T-helper 1 cell treated with Interleukin-12 subunit alpha and Interleukin-12 subunit beta and Interleukin-4 antibody, amounts not matched to agents 30 ng/mL and 1 ng/mL, for 36 hours (primary cell): ENCODE results near the gene HLA-G. TPM values are rescaled to one million over a fixed set of nuclear protein-coding genes. Genes with fewer than 3 reads are reported as not detected.

Source experiments
- intact Hi-C: fragments of 100-400 bp; cut with micrococcal nuclease; formaldehyde crosslinking; loops from one replicate; pipeline ENCODE4 v1.15.1; 2024
- total RNA-seq: library from RNA; stranded (reverse); gene quantifications from 2 replicates; pipeline ENCODE4 v1.2.3, GENCODE V29; 2022

The HLA-G gene
- total RNA-seq, 1 donor from 2014 or later, result 3.2 TPM

- intact Hi-C loops, result no loop called here
Measured at GRCh38 chr6:29815118-29815750, 12.4 kb upstream of the HLA-G start.

- intact Hi-C loops, result no loop called here
Measured at GRCh38 chr6:29816030-29816429, 11.6 kb upstream of the HLA-G start.

GRCh38 chr6:29818892-29819291 lies 8.7 kb upstream of the HLA-G start:
- intact Hi-C loops, result no loop called here

GRCh38 chr6:29824144-29824543 lies 3.5 kb upstream of the HLA-G start:
- intact Hi-C loops, result no loop called here

GRCh38 chr6:29825848-29826247 lies 1.8 kb upstream of the HLA-G start:
- intact Hi-C loops, result no loop called here

- intact Hi-C loops, result no loop called here
Measured at GRCh38 chr6:29826271-29826670, 1.4 kb upstream of the HLA-G start.

- intact Hi-C loops, result no loop called here
Measured at GRCh38 chr6:29828471-29828797, 809 bp downstream of the HLA-G start.

- intact Hi-C loops, result no loop called here
Measured at GRCh38 chr6:29829766-29830165, 2.1 kb downstream of the HLA-G start.

GRCh38 chr6:29830409-29830808 lies 2.8 kb downstream of the HLA-G start:
- intact Hi-C loops, result no loop called here

GRCh38 chr6:29831776-29832175 lies 4.2 kb downstream of the HLA-G start:
- intact Hi-C loops, result no loop called here

- intact Hi-C loops, result loop anchor here (1.0 to 2.0 kb wide), 5 partner anchors 42 to 184 kb away; no protein-coding TSS in a partner anchor
Measured at GRCh38 chr6:29834564-29835436, 7.2 kb downstream of the HLA-G start.

GRCh38 chr6:29839917-29840316 lies 12.3 kb downstream of the HLA-G start:
- intact Hi-C loops, result no loop called here

- intact Hi-C loops, result no loop called here
Measured at GRCh38 chr6:29841030-29841429, 13.4 kb downstream of the HLA-G start.

- intact Hi-C loops, result no loop called here
Measured at GRCh38 chr6:29845405-29846006, 17.9 kb downstream of the HLA-G start.

GRCh38 chr6:29847871-29848630 lies 20.4 kb downstream of the HLA-G start:
- intact Hi-C loops, result loop anchor here (1.0 to 2.0 kb wide), 8 partner anchors 41 to 322 kb away; partner anchors contain the start of gene HLA-A

- intact Hi-C loops, result no loop called here
Measured at GRCh38 chr6:29850011-29850553, 22.5 kb downstream of the HLA-G start.

- intact Hi-C loops, result no loop called here
Measured at GRCh38 chr6:29851190-29851589, 23.6 kb downstream of the HLA-G start.

GRCh38 chr6:29853245-29853644 lies 25.6 kb downstream of the HLA-G start:
- intact Hi-C loops, result no loop called here

- intact Hi-C loops, result no loop called here
Measured at GRCh38 chr6:29858006-29858405, 30.4 kb downstream of the HLA-G start.

- intact Hi-C loops, result no loop called here
Measured at GRCh38 chr6:29861521-29862255, 34.1 kb downstream of the HLA-G start.
